COR-L47 (cell line): Measurements from ENCODE around the gene PEX5.
"Not testable (repeated sequence)": the region's sequence is repeated elsewhere in the genome, so short reads cannot be mapped to it uniquely, and the experiment has no call there.

Experiments
- DNase-seq: peaks from one replicate; lab custom pipeline; 2025; lab: John Stamatoyannopoulos, UW

Gene PEX5

GRCh38 chr12:7217475-7218069, 28.1 kb downstream of the PEX5 start:
- no peak for DNase-seq

- peak; percentile 9 for DNase-seq
Measured at GRCh38 chr12:7219599-7220243, 30.2 kb downstream of the PEX5 start.

- DNase-seq = no peak
Measured at GRCh38 chr12:7221486-7221885, 32.0 kb downstream of the PEX5 start.

GRCh38 chr12:7229741-7230140, 40.3 kb downstream of the PEX5 start:
- no peak for DNase-seq

- DNase-seq = no peak
Measured at GRCh38 chr12:7241404-7242005, 52.0 kb downstream of the PEX5 start.

GRCh38 chr12:7242176-7243101, 53.0 kb downstream of the PEX5 start:
- DNase-seq = no peak

GRCh38 chr12:7251328-7251996, 62.0 kb downstream of the PEX5 start:
- DNase-seq = not testable (repeated sequence)

- DNase-seq = no peak
Measured at GRCh38 chr12:7259060-7259459, 69.6 kb downstream of the PEX5 start.
